T-helper 2 cell treated with Interferon-gamma antibody and Interleukin-4, amounts not matched to agents 100 ng/mL and 5 ng/mL, for 36 hours (primary cell): ENCODE data around the gene ZNF76. TPM values are rescaled to one million over a fixed set of nuclear protein-coding genes. Genes with fewer than 3 reads are reported as not detected.

ENCODE experiments used
- intact Hi-C: fragments of 100-400 bp; cut with micrococcal nuclease; formaldehyde crosslinking; loops from one replicate; pipeline ENCODE4 v1.15.1; 2023
- total RNA-seq: library from RNA; stranded (reverse); gene quantifications from 2 replicates; pipeline ENCODE4 v1.2.3, GENCODE V29; 2022

ZNF76 gene
- total RNA-seq, 1 donor from 2014 or later, result 40.7 TPM

DNA sequence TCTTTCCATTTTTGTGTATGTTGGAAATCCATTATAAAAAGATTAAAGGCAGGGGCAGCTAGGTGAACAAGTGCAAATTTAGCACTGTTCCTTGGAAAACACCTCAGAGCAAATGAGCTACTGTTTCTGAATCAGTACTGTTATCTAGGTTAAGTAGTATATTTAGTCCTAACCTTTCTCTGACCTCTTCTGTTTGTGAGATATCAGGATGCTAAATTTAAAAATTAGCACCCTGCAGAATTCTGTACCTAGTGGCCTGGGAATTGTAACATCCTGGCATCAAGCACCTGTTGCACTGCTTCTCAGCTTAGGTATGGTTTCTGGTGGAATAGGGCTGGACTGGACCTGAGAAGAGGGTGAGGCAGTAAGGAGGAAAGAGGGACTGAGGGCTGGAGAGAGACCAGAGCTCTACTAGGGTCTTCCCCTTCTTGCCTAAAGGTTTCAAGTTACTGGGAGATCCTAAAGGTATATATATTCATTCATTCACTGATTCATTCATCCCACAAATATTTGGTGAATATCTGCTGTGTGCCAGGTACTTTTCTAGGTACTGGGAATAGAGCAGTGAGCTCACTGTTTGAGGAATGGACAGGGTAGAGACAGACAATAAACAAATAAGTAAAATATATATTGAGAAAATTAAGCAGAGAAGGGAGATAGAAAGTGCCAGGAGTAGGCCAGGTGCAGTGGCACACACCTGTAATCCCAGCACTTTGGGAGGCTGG lies 5.2 kb downstream of the ZNF76 start:
- intact Hi-C loops, result no loop called here

DNA sequence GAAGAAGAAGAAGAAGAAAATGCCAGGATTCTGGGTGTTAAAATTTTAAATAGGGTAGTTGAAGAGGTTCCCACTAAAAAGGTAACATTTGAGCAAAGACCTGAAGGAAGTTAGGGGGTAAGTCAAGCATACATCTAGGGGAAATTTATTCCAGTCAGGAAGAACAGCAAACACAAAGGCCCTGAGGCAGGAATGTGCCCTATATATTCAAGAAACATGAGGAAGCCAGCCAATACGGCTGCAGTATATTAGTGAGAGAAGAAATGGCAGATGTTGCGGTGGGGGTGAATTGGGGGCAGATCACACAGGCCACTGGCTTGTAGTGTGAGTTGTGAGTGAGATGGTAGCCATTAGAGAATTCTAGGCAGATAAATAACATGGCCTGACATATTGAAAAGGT lies 6.0 kb downstream of the ZNF76 start:
- intact Hi-C loops, result no loop called here

DNA sequence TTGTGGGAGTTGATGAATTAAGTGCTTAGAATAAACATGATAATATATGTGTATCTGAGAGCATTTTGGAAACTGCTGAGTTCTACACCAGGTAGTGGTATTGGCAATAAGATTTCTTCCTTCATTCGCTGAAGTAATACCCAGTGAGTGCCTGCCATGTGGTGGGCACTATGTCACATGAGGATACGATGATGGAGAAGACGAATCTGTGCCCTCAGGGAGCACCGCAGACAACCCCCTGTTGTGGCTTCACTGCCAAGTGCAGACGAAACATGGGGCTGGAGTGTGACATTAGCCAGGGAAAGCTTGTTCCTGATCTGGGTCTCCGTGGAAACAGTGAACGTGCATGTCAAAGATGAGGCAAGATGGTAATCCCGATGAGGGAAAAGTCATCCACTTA lies 7.9 kb downstream of the ZNF76 start:
- intact Hi-C loops, result no loop called here

GRCh38 chr6:35267897-35268296 lies 8.4 kb downstream of the ZNF76 start:
- intact Hi-C loops, result no loop called here

DNA sequence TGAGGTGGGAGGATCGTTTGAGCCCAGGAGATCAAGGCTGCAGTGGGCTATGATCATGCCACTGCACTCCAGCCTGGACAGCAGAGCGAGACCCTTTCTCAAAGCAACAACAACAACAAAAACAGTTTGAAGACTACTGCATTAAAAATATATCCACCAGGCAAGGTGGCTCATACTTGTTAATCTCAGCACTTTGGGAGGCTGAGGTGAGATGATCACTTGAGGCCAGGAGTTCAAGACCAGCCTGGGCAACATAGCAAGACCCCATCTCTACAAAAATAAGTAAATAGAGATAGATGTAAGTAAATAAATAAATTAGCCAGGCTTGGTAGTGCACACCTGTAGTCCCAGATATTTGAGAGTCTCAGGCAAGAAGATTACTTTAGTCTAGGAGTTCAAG lies 12.5 kb downstream of the ZNF76 start:
- intact Hi-C loops, result no loop called here

DNA sequence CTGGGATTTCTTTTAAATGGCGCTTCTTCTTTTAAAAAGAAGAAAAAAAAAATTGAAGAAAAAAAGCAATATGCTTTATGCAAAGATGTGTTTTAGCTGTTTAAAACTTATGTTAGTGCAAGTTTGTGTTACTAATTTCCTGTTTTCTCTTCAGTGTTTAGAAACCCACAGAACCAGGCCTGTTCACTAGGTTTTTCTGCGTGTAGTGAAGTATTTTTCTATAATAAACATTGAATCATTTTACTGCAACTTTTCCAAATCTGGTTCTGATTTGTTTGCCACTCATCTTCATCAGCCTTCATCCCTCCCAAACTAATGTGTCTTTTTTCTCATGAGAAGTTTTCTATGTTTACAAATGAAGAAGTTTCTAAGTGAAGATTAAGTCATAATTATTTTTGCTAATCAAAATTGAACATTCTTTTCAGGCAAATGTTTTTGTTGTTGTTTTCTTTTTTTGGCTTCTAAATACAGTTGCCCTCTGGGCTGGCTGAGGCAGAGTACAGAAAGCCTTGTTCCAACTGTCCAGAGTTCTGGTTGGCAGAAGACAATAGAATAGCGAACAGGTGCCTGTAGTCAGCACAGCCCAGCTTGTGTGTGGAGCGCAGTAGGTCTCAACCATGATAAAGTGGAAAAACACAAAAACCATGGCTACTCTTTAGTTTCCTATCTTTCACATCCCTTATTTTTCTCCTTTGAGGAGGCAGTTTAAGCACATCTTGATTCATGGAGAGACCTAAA lies 14.5 kb downstream of the ZNF76 start:
- intact Hi-C loops, result no loop called here

- intact Hi-C loops, result no loop called here
These were observed 16.3 kb downstream of the ZNF76 start for GRCh38 chr6:35275744-35276260.

DNA sequence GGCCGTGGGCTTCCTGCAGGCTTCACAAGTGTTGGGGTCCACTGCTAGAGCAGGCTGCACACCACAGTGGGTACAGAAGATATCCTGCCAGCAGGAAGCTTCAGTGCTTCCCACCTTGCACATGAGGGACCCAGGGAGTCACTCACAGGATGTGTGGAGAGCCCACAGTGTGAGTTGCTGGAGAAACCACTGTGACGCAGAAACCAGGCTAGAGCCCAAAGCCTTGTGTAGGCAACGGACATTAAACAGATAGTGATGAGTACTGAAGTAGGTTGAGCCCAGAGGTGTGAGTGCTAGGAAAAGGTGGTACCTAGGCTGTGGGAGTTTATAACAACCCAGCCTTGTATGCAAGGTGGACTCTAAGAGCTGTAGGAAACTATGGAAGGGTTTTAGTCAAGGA lies 19.2 kb downstream of the ZNF76 start:
- intact Hi-C loops, result no loop called here

DNA sequence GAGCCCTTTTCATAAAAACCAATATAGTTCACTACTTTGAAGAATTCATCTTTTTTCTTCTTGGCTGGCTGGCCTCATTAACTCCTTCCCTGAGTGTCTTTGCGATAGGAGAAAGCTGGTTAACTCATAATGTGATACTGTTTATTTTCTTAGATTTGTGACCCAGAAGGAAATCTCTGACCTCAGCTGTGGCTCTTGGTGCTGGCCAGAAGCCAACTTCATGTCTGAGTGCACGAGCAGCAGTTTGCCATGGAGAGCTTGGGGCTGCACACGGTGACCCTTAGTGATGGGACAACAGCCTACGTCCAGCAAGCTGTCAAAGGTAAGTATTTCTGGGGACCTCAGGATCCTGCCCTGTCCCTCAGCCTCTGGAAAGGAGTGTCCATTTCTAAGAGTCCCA lies 21.4 kb downstream of the ZNF76 start:
- intact Hi-C loops, result no loop called here

DNA sequence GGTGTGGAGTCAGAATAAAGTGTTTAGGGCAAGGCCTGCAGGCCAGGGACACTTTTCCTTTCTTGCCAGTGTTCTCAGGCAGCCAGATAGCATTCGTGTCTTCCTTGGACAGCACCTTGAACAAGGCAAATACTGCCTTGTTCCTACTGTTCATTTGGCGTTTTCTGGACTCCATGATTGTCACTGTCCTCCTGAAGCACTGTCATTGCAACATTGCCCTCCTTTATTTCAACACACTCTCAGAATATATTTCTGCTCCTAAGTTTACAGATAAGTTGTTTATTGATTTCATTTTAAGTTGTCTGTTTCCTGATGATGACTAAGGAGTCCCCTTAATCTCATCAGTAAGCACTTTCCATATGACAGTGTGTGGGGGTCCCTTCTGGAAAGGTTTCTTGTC lies 22.9 kb downstream of the ZNF76 start:
- intact Hi-C loops, result no loop called here

DNA sequence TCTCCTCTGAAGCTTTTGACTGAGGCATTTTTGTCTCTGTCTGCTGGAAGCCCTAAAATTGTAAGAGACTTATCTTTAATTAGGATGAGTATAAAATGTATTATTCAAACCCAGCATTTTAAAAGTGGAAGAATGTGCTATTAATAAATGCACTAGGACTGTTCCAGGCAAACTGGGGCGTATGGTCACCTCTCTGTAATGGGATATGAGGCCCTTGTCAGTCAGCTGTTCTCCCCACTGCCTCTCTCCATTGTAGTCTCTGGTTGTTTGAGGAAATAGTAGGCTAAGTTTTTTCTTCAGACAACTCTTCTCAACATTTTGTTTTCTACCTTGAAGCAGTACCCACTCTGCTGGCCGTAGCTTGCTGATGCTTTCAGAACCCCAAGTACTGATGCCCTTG lies 23.8 kb downstream of the ZNF76 start:
- intact Hi-C loops, result no loop called here

GRCh38 chr6:35287671-35288396 lies 28.3 kb downstream of the ZNF76 start:
- intact Hi-C loops, result no loop called here

DNA sequence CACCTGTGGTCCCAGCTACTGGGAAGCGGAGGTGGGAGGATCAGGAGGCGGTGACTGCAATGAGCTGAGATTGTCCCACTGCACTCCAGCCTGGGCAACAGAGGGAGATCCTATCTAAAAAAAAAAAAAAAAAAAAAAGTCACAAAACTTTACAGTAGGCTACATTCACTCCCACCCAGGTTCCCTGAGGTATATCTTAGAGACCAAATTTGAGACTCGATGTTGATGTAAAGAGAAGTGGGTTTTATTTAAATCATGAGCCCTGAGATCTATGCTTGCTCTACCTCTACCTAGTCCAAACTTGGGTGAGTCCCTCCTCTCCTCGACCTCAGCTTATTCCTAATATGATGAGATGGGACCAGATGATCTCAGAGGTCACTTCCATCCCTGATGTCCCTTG lies 29.3 kb downstream of the ZNF76 start:
- intact Hi-C loops, result no loop called here

- intact Hi-C loops, result no loop called here
These were observed 32.0 kb downstream of the ZNF76 start for GRCh38 chr6:35291491-35291890.

DNA sequence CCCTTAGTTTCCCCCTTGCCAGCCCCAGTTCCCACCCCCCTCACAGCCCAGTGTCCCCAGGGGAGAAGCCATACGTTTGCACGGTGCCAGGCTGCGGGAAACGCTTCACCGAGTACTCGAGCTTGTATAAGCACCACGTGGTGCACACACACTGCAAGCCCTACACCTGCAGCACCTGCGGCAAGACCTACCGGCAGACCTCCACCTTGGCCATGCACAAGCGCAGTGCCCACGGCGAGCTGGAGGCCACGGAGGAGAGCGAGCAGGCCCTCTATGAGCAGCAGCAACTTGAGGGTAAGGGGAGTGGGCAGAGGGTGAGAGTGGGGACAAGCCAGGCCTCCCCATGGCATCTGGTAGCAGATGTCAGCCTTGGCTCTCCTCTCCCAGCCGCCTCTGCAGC lies 33.0 kb downstream of the ZNF76 start:
- intact Hi-C loops, result no loop called here

GRCh38 chr6:35293681-35294080 lies 34.1 kb downstream of the ZNF76 start:
- intact Hi-C loops, result no loop called here

DNA sequence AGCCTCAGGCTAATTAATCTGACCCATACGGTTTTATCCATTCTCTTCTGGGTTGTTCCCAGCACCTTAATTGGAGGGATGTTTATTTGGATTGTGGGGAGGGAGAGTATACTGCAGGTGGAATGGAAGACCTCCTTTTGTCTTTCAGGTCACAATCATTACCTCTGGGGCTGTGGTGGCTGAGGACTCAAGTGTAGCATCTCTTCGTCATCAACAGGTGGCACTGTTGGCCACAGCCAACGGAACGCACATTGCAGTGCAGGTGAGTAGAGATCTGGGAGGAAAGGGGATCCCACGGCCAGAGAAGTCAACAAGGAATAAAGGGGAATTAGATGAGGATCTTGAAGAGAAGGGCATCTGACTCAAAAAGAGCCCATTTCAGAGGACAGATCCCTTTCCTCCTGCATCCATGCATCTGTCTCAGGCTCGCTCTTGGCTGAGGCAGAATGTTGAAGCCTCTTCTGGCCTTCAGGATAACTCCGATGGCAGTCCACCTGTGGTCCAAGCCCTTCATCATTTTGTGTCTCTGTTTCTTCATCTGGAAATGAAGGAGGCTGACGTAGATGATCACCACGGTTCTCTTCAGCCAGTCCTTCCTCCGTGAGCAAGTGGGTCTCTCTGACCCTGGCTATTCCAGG lies 34.9 kb downstream of the ZNF76 start:
- intact Hi-C loops, result no loop called here

- intact Hi-C loops, result no loop called here
These were observed 35.5 kb downstream of the ZNF76 start for GRCh38 chr6:35295036-35295435.

DNA sequence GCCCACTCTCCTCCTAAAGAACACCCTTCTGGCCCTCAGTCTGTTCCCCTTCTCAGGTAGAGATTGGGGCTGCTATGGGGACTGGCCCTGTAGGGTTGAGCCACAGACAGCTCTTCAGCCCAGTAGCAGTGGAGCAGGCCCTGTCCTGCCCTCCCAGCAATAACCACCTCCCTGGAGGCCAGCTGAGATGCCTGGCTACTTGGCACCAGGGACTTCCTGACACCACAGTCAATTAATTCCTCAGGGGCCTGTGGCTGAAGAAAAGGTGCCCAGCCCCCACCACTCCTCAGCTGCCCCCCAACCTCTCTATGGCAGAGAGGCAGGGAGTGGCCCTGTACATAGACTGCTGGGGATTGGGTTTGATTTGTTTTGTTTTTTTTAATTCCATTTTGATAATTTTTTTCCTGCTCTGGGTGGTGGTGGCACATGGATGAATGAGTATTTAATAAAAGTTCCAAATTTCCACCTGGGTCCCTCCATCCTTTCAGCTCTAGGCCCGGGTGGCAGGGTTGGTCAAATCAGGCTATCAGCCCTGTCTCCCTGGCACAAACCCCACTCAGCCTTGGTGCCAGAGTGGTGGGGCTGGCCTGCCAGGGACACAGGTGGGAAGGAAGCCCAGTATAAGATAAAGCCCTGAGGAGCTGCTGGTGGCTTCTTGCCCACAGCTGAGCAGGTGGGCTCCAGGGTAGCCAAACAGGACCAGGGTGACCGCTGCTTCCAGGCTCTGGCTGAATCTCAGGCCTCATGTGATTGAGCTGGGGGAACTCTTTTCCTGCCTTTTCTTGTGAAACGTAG lies 36.2 kb downstream of the ZNF76 start:
- intact Hi-C loops, result loop anchor here (2.0 kb wide), 1 partner anchor 15 kb away; no protein-coding TSS in a partner anchor

DNA sequence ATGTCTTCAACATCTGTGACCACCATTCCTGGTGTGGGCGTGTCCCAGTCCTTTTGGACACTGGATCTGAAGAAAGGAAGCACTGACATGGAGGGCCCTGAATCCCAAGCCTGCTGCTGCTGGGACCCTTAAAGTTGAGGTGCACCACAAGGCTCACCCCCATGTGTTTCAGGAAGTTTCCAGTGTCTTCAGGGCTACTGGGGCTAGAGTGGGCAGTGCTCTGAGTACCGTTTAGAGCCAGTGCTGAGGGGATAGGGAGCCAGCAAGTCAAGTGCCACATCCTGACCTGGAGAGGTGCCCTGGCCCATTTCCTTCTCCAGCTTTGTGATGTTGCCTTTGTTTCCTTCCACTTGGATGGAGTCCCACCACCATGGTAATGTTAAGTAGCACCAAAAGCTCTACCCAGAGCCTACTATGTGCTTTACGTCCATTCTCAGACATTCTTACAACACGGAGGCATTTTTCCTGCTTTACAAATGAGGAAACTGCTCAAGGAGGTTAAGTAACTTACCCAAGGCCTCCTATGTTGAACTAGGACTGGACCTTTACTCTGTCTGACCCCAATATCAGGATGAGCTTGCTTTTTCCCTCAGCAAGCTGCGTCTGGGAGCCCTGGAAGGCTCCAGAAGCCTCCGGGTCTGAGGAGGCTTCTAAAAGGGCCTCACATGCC lies 37.5 kb downstream of the ZNF76 start:
- intact Hi-C loops, result loop anchor here (1.0 to 2.0 kb wide), 6 partner anchors 14 to 255 kb away; partner anchors contain the start of genes PPARD and RPL10A
